SK-N-SH treated with all-trans-retinoic acid at 6 μM for 48 hours (cell line): ENCODE data around the gene GRAMD1B.

Source experiments
- ARNTL ChIP-seq: fragments of 450-650 bp; formaldehyde crosslinking; IDR thresholded peaks from 2 replicates; pipeline ENCODE4 v1.5.0; 2020; ENCODE audit warnings: low read depth, mild to moderate bottlenecking, moderate library complexity, borderline replicate concordance
- CREB5 ChIP-seq: fragments of 250-450 bp; sonication (Bioruptor Pico); IDR thresholded peaks from 2 replicates; pipeline ENCODE4 v1.5.1; 2020; ENCODE audit warnings: low read depth, mild to moderate bottlenecking, moderate library complexity
- OSR1 ChIP-seq: fragments of 250-450 bp; sonication (Bioruptor Pico); IDR thresholded peaks from 2 replicates; pipeline ENCODE4 v1.8.0; 2022; ENCODE audit warnings: moderate library complexity, mild to moderate bottlenecking, inconsistent platforms
- POU6F1 ChIP-seq: fragments of 250-450 bp; sonication (Bioruptor Pico); IDR thresholded peaks from 2 replicates; pipeline ENCODE4 v1.8.0; 2021; ENCODE audit warnings: low read depth, mild to moderate bottlenecking, moderate library complexity, borderline replicate concordance
- RARB ChIP-seq: fragments of 250-450 bp; sonication (Bioruptor Pico); IDR thresholded peaks from 2 replicates; pipeline ENCODE4 v1.8.0; 2021; ENCODE audit warnings: mild to moderate bottlenecking, moderate library complexity
- SNAI2 ChIP-seq: fragments of 250-450 bp; sonication (Bioruptor Pico); IDR thresholded peaks from 2 replicates; pipeline ENCODE4 v1.5.0; 2020; ENCODE audit warnings: mild to moderate bottlenecking, moderate library complexity
- TCF4 ChIP-seq: fragments of 250-450 bp; sonication (Bioruptor Pico); IDR thresholded peaks from 2 replicates; pipeline ENCODE4 v1.8.0; 2021; ENCODE audit warnings: mild to moderate bottlenecking, moderate library complexity, borderline replicate concordance
- TOX ChIP-seq: fragments of 250-450 bp; sonication (Bioruptor Pico); IDR thresholded peaks from 2 replicates; pipeline ENCODE4 v1.8.0; 2021; ENCODE audit warnings: mild to moderate bottlenecking, moderate library complexity, borderline replicate concordance
- ZC3H10 ChIP-seq: fragments of 250-450 bp; sonication (Bioruptor Pico); IDR thresholded peaks from 2 replicates; pipeline ENCODE4 v1.5.1; 2021; ENCODE audit warnings: mild to moderate bottlenecking, moderate library complexity
- ZFP3 ChIP-seq: fragments of 250-450 bp; sonication (Bioruptor Pico); IDR thresholded peaks from 2 replicates; pipeline ENCODE4 v1.5.0; 2020; ENCODE audit warnings: mild to moderate bottlenecking, moderate library complexity
- ZFP30 ChIP-seq: fragments of 450-650 bp; formaldehyde crosslinking; IDR thresholded peaks from 2 replicates; pipeline ENCODE4 v1.5.0; 2022; ENCODE audit warnings: mild to moderate bottlenecking, moderate library complexity
- ZNF565 ChIP-seq: fragments of 450-650 bp; formaldehyde crosslinking; conservative IDR thresholded peaks from 2 replicates; pipeline ENCODE4 v1.5.0; 2020; ENCODE audit warnings: low read depth, mild to moderate bottlenecking, moderate library complexity
- ZNF70 ChIP-seq: fragments of 450-650 bp; formaldehyde crosslinking; IDR thresholded peaks from 2 replicates; pipeline ENCODE4 v1.5.0; 2020; ENCODE audit warnings: mild to moderate bottlenecking, moderate library complexity
- TF ChIP-seq, protein P1 (sequence below): fragments of 250-450 bp; sonication (Bioruptor Pico); IDR thresholded peaks from 2 replicates; pipeline ENCODE4 v1.8.0; 2020; ENCODE audit warnings: mild to moderate bottlenecking, moderate library complexity, borderline replicate concordance

- TF ChIP-seq ZFP3 (CRISPR knock-in tag) (no peak), OSR1 (no peak), ZFP30 (no peak), RARB (no peak), SNAI2 (CRISPR knock-in tag) (no peak), ARNTL (CRISPR knock-in tag) (no peak), ZC3H10 (CRISPR knock-in tag) (no peak), POU6F1 (CRISPR knock-in tag) (no peak), TOX (CRISPR knock-in tag) (no peak), CREB5 (CRISPR knock-in tag) (no peak), ZNF70 (CRISPR knock-in tag) (no peak), ZNF565 (no peak), TCF4 (CRISPR knock-in tag) (no peak)
- TF ChIP-seq, protein P1, sequence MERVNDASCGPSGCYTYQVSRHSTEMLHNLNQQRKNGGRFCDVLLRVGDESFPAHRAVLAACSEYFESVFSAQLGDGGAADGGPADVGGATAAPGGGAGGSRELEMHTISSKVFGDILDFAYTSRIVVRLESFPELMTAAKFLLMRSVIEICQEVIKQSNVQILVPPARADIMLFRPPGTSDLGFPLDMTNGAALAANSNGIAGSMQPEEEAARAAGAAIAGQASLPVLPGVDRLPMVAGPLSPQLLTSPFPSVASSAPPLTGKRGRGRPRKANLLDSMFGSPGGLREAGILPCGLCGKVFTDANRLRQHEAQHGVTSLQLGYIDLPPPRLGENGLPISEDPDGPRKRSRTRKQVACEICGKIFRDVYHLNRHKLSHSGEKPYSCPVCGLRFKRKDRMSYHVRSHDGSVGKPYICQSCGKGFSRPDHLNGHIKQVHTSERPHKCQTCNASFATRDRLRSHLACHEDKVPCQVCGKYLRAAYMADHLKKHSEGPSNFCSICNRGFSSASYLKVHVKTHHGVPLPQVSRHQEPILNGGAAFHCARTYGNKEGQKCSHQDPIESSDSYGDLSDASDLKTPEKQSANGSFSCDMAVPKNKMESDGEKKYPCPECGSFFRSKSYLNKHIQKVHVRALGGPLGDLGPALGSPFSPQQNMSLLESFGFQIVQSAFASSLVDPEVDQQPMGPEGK (CRISPR knock-in tag), result no peak
Measured at GRCh38 chr11:123517559-123518364, 87.7 kb downstream of the GRAMD1B start.
